Karpas-422 (cell line): ENCODE measurements around the gene SECISBP2L. TPM values are rescaled to one million over a fixed set of nuclear protein-coding genes. Genes with fewer than 3 reads are reported as not detected.
A peak's percentile ranks its signal among the peaks of the same experiment; 100 is the strongest.

Source experiments
- DNase-seq: peaks from one replicate; pipeline ENCODE4 v3.0.0-alpha.2; 2015
- H2AFZ ChIP-seq: fragments of 200-600 bp; sonication (generic); 2 replicates; pipeline ENCODE4 v1.6.1; 2014; ENCODE audit warnings: antibody characterized with exemption, low read length, mixed read lengths
- H3K27ac ChIP-seq: fragments of 200-600 bp; sonication (generic); 2 replicates; pipeline ENCODE4 v1.5.1; 2014; ENCODE audit warnings: mild to moderate bottlenecking, low read length, moderate library complexity
- H3K27me3 ChIP-seq: fragments of 200-600 bp; sonication (generic); 2 replicates; pipeline ENCODE4 v1.6.1; 2014; ENCODE audit warnings: low read length, mixed read lengths
- H3K36me3 ChIP-seq: fragments of 200-600 bp; sonication (generic); 2 replicates; pipeline ENCODE4 v1.6.1; 2014; ENCODE audit warnings: low read length, mixed read lengths; ENCODE audit not compliant: insufficient read depth
- H3K4me1 ChIP-seq: fragments of 200-600 bp; sonication (generic); 2 replicates; pipeline ENCODE4 v1.6.1; 2014; ENCODE audit warnings: mild to moderate bottlenecking, low read length, mixed read lengths
- H3K4me2 ChIP-seq: fragments of 200-600 bp; sonication (generic); 2 replicates; pipeline ENCODE4 v1.6.1; 2014; ENCODE audit warnings: low read length, low read depth, mild to moderate bottlenecking; ENCODE audit not compliant: poor library complexity, severe bottlenecking
- H3K4me3 ChIP-seq: fragments of 200-600 bp; sonication (generic); 2 replicates; pipeline ENCODE4 v1.5.1; 2014; ENCODE audit warnings: mild to moderate bottlenecking, antibody characterized with exemption, low read length, mixed read lengths
- H3K79me2 ChIP-seq: fragments of 200-600 bp; sonication (generic); 2 replicates; pipeline ENCODE4 v1.6.1; 2014; ENCODE audit warnings: mild to moderate bottlenecking, low read length, mixed read lengths
- H3K9ac ChIP-seq: fragments of 200-600 bp; sonication (generic); 2 replicates; pipeline ENCODE4 v1.6.0; 2014; ENCODE audit warnings: low read length
- H3K9me2 ChIP-seq: fragments of 200-600 bp; sonication (generic), shearing (Covaris generic); replicated peaks from 2 replicates; pipeline ENCODE4 v1.6.0; 2014; ENCODE audit warnings: mild to moderate bottlenecking, low read length, moderate library complexity; ENCODE audit not compliant: insufficient read depth
- H3K9me3 ChIP-seq: fragments of 300-700, 200-600 bp; sonication (generic); 2 replicates; pipeline ENCODE4 v1.6.1; 2014; ENCODE audit warnings: low read length, mixed read lengths
- H4K20me1 ChIP-seq: fragments of 200-600 bp; sonication (generic); 2 replicates; pipeline ENCODE4 v1.6.1; 2014; ENCODE audit warnings: mild to moderate bottlenecking, antibody characterized with exemption, low read length, low read depth; ENCODE audit not compliant: insufficient read depth
- total RNA-seq: library from RNA; depleted of rRNA; stranded (reverse); fragments of >200 nt; shearing (Covaris generic); gene quantifications from 2 replicates; pipeline ENCODE4 v1.2.3, GENCODE V29; 2014; ENCODE audit warnings: low replicate concordance

The SECISBP2L gene
- total RNA-seq, 1 experiment from 2014 or later = 28.7 TPM

DNA sequence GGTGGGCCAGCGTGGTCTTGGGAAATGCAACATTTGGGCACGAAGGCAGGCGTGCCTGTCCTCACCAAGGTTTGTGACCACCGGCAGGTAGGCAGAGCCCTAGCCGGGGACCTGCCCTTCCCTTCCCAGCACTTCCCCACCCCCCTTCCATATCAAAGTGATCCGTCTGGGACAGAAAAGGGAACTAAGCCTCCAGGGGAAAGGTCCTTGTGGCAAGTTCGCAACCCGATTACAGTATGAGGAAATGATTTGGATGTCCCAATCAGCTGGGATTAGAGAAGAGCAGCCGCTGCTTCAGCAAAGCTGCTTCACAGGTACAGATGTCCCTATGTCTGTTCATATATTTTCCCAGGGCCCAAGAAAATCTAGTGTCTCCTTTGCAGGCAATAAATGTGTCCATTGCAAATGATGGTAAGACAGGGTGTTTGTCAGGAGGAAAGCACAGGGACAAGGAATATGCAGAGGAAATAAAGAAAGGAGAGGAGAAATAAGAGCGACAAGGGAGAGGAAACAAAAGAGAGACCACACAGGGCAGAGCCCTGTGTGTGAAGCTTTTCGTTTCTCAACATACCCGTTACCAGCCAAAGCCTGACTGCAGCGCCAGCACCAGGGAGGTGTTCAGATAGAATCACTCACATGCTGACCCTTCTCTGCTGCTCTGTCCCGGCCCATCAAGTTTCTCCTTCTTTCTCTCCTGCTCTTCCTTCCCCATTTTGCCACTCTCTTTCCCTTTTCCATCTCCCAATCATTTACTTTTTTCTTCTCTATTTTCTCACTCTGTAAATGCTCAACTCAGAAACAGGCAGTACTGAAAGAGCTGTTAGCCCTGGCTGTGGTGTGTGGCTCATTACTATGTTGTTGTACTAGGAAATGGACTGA, 17.4 kb upstream of the SECISBP2L start:
- H3K9me2 ChIP-seq = no peaks in the 10 kb centered on the region
- no peaks in the 10 kb centered on the region for H3K9me3 ChIP-seq
- no peak overlapping the region for H3K4me3 ChIP-seq
- no peak overlapping the region for H3K27ac ChIP-seq
- no peak overlapping the region for H2AFZ ChIP-seq
- no peaks in the 10 kb centered on the region for H3K79me2 ChIP-seq
- no peaks in the 10 kb centered on the region for H4K20me1 ChIP-seq
- no peak overlapping the region for H3K9ac ChIP-seq
- H3K4me1 ChIP-seq = no peaks in the 10 kb centered on the region
- H3K36me3 ChIP-seq = no peaks in the 10 kb centered on the region
- H3K4me2 ChIP-seq = no peak overlapping the region
- DNase-seq = peak; percentile 30
- H3K27me3 ChIP-seq = no peaks in the 10 kb centered on the region

GRCh38 chr15:49062900-49063299, 16.7 kb upstream of the SECISBP2L start:
- Histone ChIP-seq H2AFZ (no peak overlapping the region), H3K4me3 (no peak overlapping the region), H3K79me2 (no peaks in the 10 kb centered on the region), H3K4me2 (no peak overlapping the region), H3K9me3 (no peaks in the 10 kb centered on the region), H3K36me3 (no peaks in the 10 kb centered on the region), H3K27me3 (no peaks in the 10 kb centered on the region), H3K4me1 (no peaks in the 10 kb centered on the region), H3K9ac (no peak overlapping the region), H3K27ac (no peak overlapping the region), H3K9me2 (no peaks in the 10 kb centered on the region), H4K20me1 (no peaks in the 10 kb centered on the region)
- DNase-seq = peak; percentile 34

DNA sequence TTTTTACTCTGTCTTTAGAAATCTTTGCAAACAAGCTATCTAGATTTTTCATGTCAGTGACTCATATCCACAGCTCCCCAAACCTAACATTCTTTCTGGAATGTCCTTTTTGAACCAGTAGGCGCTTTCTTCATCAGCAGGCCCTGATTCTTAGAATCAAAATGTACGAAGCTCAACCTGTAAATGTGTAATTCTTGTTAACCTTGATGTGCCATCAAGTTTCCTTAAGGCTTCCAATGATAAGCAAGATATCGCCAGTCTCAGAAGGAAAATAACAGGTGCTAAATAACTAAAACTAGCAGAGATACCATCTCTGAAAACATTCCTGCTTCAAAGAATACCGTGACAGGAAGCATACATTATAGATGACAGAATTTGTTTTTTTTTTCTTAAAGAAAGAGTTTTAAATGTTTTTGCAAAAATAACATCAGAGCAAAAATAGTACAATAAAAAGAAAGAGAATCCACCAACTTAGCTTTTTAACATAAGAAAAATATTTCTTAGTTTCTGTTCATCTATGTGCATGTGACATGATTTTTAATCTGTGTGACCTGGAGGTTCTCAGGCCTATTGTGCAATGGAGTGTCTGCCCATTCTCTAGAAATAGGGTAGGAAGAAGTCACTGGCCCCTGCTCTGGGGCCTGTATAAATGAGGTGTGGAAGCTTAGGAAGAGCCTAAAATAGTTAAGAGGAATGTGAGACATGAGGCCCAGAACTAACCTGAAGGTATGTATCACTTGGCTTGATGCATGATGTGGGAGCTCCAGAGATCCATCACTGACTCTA, 14.7 kb upstream of the SECISBP2L start:
- no peaks in the 10 kb centered on the region for H3K27me3 ChIP-seq
- no peaks in the 10 kb centered on the region for H3K79me2 ChIP-seq
- H4K20me1 ChIP-seq = no peaks in the 10 kb centered on the region
- no peaks in the 10 kb centered on the region for H3K4me1 ChIP-seq
- no peaks in the 10 kb centered on the region; the same call in 1 of the 2 replicates for H3K9me2 ChIP-seq
- H3K9me3 ChIP-seq = no peaks in the 10 kb centered on the region
- H3K4me2 ChIP-seq = no peak overlapping the region
- no peaks in the 10 kb centered on the region for H3K36me3 ChIP-seq
- H3K27ac ChIP-seq = no peak overlapping the region
- DNase-seq = peak; percentile 33
- no peak overlapping the region for H3K4me3 ChIP-seq
- H3K9ac ChIP-seq = no peak overlapping the region
- no peak overlapping the region for H2AFZ ChIP-seq

DNA sequence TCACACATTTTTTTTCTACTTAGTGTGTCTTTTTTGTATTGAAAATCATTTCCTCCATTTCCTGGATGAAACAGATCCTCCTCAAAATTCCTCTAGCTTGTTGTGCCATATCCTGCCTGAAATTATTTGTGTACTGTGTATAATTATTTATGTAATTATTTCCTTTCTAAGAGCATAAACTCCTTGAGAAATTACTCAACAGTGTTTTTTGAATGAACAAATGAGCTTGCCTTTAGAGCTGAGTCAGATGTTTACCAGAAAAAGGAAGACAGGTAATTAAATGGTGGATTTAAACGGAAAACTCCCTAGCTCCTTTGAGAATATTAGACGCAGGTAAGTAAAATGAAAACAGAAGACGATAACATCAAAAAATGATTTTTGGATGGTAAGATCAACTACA, 13.2 kb upstream of the SECISBP2L start:
- Histone ChIP-seq H3K4me3 (no peak overlapping the region), H3K9ac (no peak overlapping the region), H4K20me1 (no peaks in the 10 kb centered on the region), H3K9me2 (no peaks in the 10 kb centered on the region; the same call in 1 of the 2 replicates), H2AFZ (no peak overlapping the region), H3K36me3 (no peaks in the 10 kb centered on the region), H3K4me2 (no peak overlapping the region), H3K27ac (no peak overlapping the region), H3K4me1 (no peaks in the 10 kb centered on the region), H3K27me3 (no peaks in the 10 kb centered on the region), H3K79me2 (no peaks in the 10 kb centered on the region), H3K9me3 (no peaks in the 10 kb centered on the region)
- DNase-seq = no peak

DNA sequence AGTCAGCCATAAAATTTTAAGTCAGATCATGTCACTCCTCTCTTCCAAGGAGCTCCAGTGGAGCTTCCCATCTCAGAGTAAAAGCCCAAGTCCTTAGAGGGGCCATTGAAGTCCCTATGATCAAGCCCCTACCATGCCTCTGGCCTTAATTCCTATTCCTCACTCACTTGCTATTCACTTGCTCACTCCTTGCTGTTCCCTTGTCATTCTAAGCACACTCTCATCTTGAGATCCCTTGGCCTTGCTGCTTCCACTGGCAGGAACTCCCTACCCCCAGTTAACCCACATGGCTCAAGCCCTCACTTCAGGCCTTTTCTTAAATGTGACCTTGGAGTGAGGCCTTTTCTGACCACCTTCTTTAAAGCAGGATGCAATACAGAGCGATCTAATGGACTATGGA, 12.3 kb upstream of the SECISBP2L start:
- Histone ChIP-seq H3K9me3 (no peaks in the 10 kb centered on the region), H3K4me3 (no peak overlapping the region), H4K20me1 (no peaks in the 10 kb centered on the region), H3K36me3 (no peaks in the 10 kb centered on the region), H3K27me3 (no peaks in the 10 kb centered on the region), H3K4me2 (no peak overlapping the region), H3K9ac (no peak overlapping the region), H3K9me2 (no peaks in the 10 kb centered on the region; the same call in 1 of the 2 replicates), H3K27ac (no peak overlapping the region), H2AFZ (no peak overlapping the region), H3K79me2 (no peaks in the 10 kb centered on the region), H3K4me1 (no peaks in the 10 kb centered on the region)
- no peak for DNase-seq

GRCh38 chr15:49055630-49056029, 9.4 kb upstream of the SECISBP2L start:
- no peak for DNase-seq
- Histone ChIP-seq H3K9ac (no peak overlapping the region), H3K79me2 (no peaks in the 10 kb centered on the region), H4K20me1 (no peaks in the 10 kb centered on the region), H3K4me2 (no peak overlapping the region), H3K27me3 (no peaks in the 10 kb centered on the region), H2AFZ (no peak overlapping the region), H3K4me1 (no peaks in the 10 kb centered on the region), H3K9me3 (no peaks in the 10 kb centered on the region), H3K27ac (no peak overlapping the region), H3K4me3 (no peak overlapping the region), H3K36me3 (no peaks in the 10 kb centered on the region), H3K9me2 (no peaks in the 10 kb centered on the region; the same call in 1 of the 2 replicates)

GRCh38 chr15:49052662-49053061, 6.4 kb upstream of the SECISBP2L start:
- no peaks in the 10 kb centered on the region for H3K79me2 ChIP-seq
- no peaks in the 10 kb centered on the region for H4K20me1 ChIP-seq
- DNase-seq = no peak
- H2AFZ ChIP-seq = no peak overlapping the region
- no peak overlapping the region for H3K4me2 ChIP-seq
- no peak overlapping the region for H3K9ac ChIP-seq
- no peaks in the 10 kb centered on the region for H3K36me3 ChIP-seq
- H3K9me2 ChIP-seq = no peaks in the 10 kb centered on the region; the same call in 1 of the 2 replicates
- H3K4me3 ChIP-seq = no peak overlapping the region
- no peaks in the 10 kb centered on the region for H3K27me3 ChIP-seq
- H3K4me1 ChIP-seq = peaks cover 1% of the 10 kb centered on the region; the same call in 1 of the 2 replicates
- no peaks in the 10 kb centered on the region for H3K9me3 ChIP-seq
- no peak overlapping the region for H3K27ac ChIP-seq

DNA sequence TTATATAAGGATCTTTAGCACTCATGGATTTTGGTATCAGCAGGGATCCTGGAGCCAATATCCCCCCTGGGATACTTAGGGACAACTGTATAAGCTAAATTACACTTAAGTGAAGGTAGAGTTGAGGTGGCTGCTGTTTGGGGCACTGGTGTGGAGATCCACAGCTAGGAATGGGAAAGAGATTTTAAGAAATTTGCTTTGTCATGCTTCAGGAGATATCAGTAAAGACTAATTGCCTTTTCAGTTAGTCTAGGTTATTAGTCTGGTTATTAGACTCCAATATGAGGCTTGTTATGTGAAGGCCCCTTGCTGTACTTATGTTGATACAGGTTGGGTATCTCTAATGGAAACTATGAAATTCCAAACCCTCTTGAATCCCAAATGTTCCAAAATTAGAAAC, 1.2 kb upstream of the SECISBP2L start:
- peak overlapping the region; percentile 84 for H3K4me2 ChIP-seq
- H3K4me3 ChIP-seq = no peak overlapping the region
- peaks cover 27% of the 10 kb centered on the region for H3K79me2 ChIP-seq
- no peaks in the 10 kb centered on the region for H3K36me3 ChIP-seq
- DNase-seq = no peak
- no peak overlapping the region for H3K27ac ChIP-seq
- H4K20me1 ChIP-seq = 0 out of 2 replicates have a peak, but pooled peaks cover 6% of the 10 kb centered on the region
- H3K9ac ChIP-seq = no peak overlapping the region
- no peaks in the 10 kb centered on the region for H3K9me2 ChIP-seq
- no peaks in the 10 kb centered on the region for H3K9me3 ChIP-seq
- no peaks in the 10 kb centered on the region for H3K27me3 ChIP-seq
- peaks cover 28% of the 10 kb centered on the region for H3K4me1 ChIP-seq
- H2AFZ ChIP-seq = no peak overlapping the region
